Caco-2 (cell line): ENCODE results near the gene NIPSNAP3A. TPM values are rescaled to one million over a fixed set of nuclear protein-coding genes. Genes with fewer than 3 reads are reported as not detected.

Source experiments
- BruUV-seq: library from RNA; stranded (reverse); fragments of 400-500 nt; replicated peaks from 2 replicates; lab custom pipeline; 2021; lab: Mats Ljungman, UMichigan
- CTCF ChIA-PET: fragments of 300-600 bp; sonication (Branson Sonifier 250); formaldehyde crosslinking; loops from one replicate; lab custom pipeline; 2022; ENCODE audit warnings: antibody characterized with exemption; lab: Charles Lee
- POLR2A ChIA-PET: fragments of 300-600 bp; sonication (Branson Sonifier 250); formaldehyde crosslinking; loops from one replicate; lab custom pipeline; 2022; ENCODE audit warnings: antibody characterized with exemption; lab: Charles Lee
- DNase-seq, 2 experiments: peaks; one replicate each; pipeline versions ENCODE4 v3.0.0 to v3.0.0-alpha.2; 2020 to 2022
- H3K27me3 ChIP-seq: replicated peaks from 2 replicates; pipeline ENCODE4 v1.6.0; 2011; ENCODE audit warnings: low read length; ENCODE audit not compliant: control insufficient read depth, insufficient read depth
- H3K36me3 ChIP-seq: 2 replicates; pipeline ENCODE4 v1.5.1; 2011; ENCODE audit warnings: low read length; ENCODE audit not compliant: control insufficient read depth, insufficient read depth
- H3K4me1 ChIP-seq: fragments of 250-450 bp; sonication (Bioruptor Pico); 2 replicates; pipeline ENCODE4 v1.5.1; 2020; ENCODE audit warnings: mild to moderate bottlenecking
- H3K4me3 ChIP-seq: 2 replicates; pipeline ENCODE4 v1.5.1; 2011; ENCODE audit warnings: low read depth, mild to moderate bottlenecking, control low read depth, low read length
- H3K9me3 ChIP-seq: fragments of 250-450 bp; sonication (Bioruptor Pico); 2 replicates; pipeline ENCODE4 v1.5.1; 2020; ENCODE audit warnings: mild to moderate bottlenecking, moderate library complexity
- H3K27ac Mint-ChIP-seq: one replicate; pipeline ENCODE4 v1.8.0; 2022; ENCODE audit warnings: mixed read lengths; ENCODE audit not compliant: unreplicated experiment
- H3K27me3 Mint-ChIP-seq: one replicate; pipeline ENCODE4 v1.8.0; 2022; ENCODE audit warnings: mixed read lengths; ENCODE audit not compliant: insufficient read depth, unreplicated experiment
- H3K36me3 Mint-ChIP-seq: one replicate; pipeline ENCODE4 v1.8.0; 2022; ENCODE audit warnings: mild to moderate bottlenecking, mixed read lengths; ENCODE audit not compliant: insufficient read depth, unreplicated experiment
- H3K4me1 Mint-ChIP-seq: one replicate; pipeline ENCODE4 v1.8.0; 2022; ENCODE audit warnings: low read depth, mixed read lengths; ENCODE audit not compliant: unreplicated experiment
- H3K4me3 Mint-ChIP-seq: one replicate; pipeline ENCODE4 v1.8.0; 2022; ENCODE audit warnings: mild to moderate bottlenecking, moderate library complexity, mixed read lengths; ENCODE audit not compliant: unreplicated experiment
- H3K9me3 Mint-ChIP-seq: one replicate; pipeline ENCODE4 v1.8.0; 2022; ENCODE audit warnings: mixed read lengths; ENCODE audit not compliant: unreplicated experiment
- CTCF ChIP-seq, 2 experiments: fragments of 200-600 bp in 1 of 2; IDR thresholded peaks; 1 replicate in 1 of 2; 2 replicates in 1 of 2; pipeline versions ENCODE4 v1.5.1 to v1.8.0; 2011 to 2022; ENCODE audit warnings: antibody characterized with exemption in 1 of 2, control low read depth in 1 of 2, inconsistent platforms in 1 of 2, low read depth in 1 of 2, low read length in 1 of 2, mild to moderate bottlenecking in 1 of 2, moderate library complexity in 1 of 2; ENCODE audit not compliant: insufficient read depth in 1 of 2, severe bottlenecking in 1 of 2, unreplicated experiment in 1 of 2
- intact Hi-C: fragments of 100-400 bp; cut with micrococcal nuclease; formaldehyde crosslinking; loops from one replicate; pipeline ENCODE4 v1.10.0; 2022; ENCODE audit not compliant: unreplicated experiment
- total RNA-seq: library from RNA; stranded (reverse); gene quantifications from 2 replicates; pipeline ENCODE4 v1.2.3, GENCODE V29; 2022

The NIPSNAP3A gene
- total RNA-seq, 1 experiment from 2014 or later = 19.0 TPM

GRCh38 chr9:104769655-104770054 is 22.2 kb downstream of the NIPSNAP3A start:
- no peaks in the 10 kb centered on the region for H3K9me3 ChIP-seq
- DNase-seq = no peak
- TF ChIP-seq CTCF (IDR thresholded peaks at IDR 0.05; ENCODE audit: insufficient read depth in 1 of 2, low read depth in 1 of 2, low read length in 1 of 2, severe bottlenecking in 1 of 2, unreplicated experiment in 1 of 2) = no peak
- H3K4me1 ChIP-seq = no peaks in the 10 kb centered on the region
- Mint-ChIP-seq H3K9me3 (no peaks in the 10 kb centered on the region), H3K4me1 (no peaks in the 10 kb centered on the region), H3K27ac (no peak overlapping the region), H3K36me3 (no peaks in the 10 kb centered on the region), H3K4me3 (no peak overlapping the region), H3K27me3 (no peaks in the 10 kb centered on the region)
- intact Hi-C loops = no loop called here
- ChIA-PET POLR2A (no interaction called here), CTCF (no interaction called here)
- no TSS peak for BruUV-seq
- no peak overlapping the region for H3K4me3 ChIP-seq
- no peaks in the 10 kb centered on the region for H3K36me3 ChIP-seq
- H3K27me3 ChIP-seq = no peaks in the 10 kb centered on the region

GRCh38 chr9:104772714-104773510 is 25.4 kb downstream of the NIPSNAP3A start:
- Mint-ChIP-seq H3K27me3 (no peaks in the 10 kb centered on the region), H3K36me3 (no peaks in the 10 kb centered on the region), H3K4me1 (no peaks in the 10 kb centered on the region), H3K27ac (no peak overlapping the region), H3K9me3 (no peaks in the 10 kb centered on the region), H3K4me3 (no peak overlapping the region)
- no peak overlapping the region for H3K4me3 ChIP-seq
- DNase-seq = no peak
- no peak for TF ChIP-seq CTCF (IDR thresholded peaks at IDR 0.05; ENCODE audit: insufficient read depth in 1 of 2, low read depth in 1 of 2, low read length in 1 of 2, severe bottlenecking in 1 of 2, unreplicated experiment in 1 of 2)
- CTCF ChIA-PET = no interaction called here
- no peaks in the 10 kb centered on the region for H3K27me3 ChIP-seq
- H3K9me3 ChIP-seq = no peaks in the 10 kb centered on the region
- POLR2A ChIA-PET = no interaction called here
- no peaks in the 10 kb centered on the region for H3K4me1 ChIP-seq
- no TSS peak for BruUV-seq
- no peaks in the 10 kb centered on the region for H3K36me3 ChIP-seq
- intact Hi-C loops = no loop called here

- DNase-seq = no peak
- Mint-ChIP-seq H3K4me1 (no peaks in the 10 kb centered on the region), H3K27ac (no peak overlapping the region), H3K36me3 (no peaks in the 10 kb centered on the region), H3K9me3 (no peaks in the 10 kb centered on the region), H3K4me3 (no peak overlapping the region), H3K27me3 (no peaks in the 10 kb centered on the region)
- intact Hi-C loops = no loop called here
- H3K27me3 ChIP-seq = no peaks in the 10 kb centered on the region
- ChIA-PET POLR2A (no interaction called here), CTCF (no interaction called here)
- no peaks in the 10 kb centered on the region for H3K36me3 ChIP-seq
- no peaks in the 10 kb centered on the region for H3K4me1 ChIP-seq
- no TSS peak for BruUV-seq
- no peak overlapping the region for H3K4me3 ChIP-seq
- no peak for TF ChIP-seq CTCF (IDR thresholded peaks at IDR 0.05; ENCODE audit: insufficient read depth in 1 of 2, low read depth in 1 of 2, low read length in 1 of 2, severe bottlenecking in 1 of 2, unreplicated experiment in 1 of 2)
- H3K9me3 ChIP-seq = no peaks in the 10 kb centered on the region
Measured at GRCh38 chr9:104774132-104774531, 26.6 kb downstream of the NIPSNAP3A start.
